ENCODE results near the gene MAP3K19. TPM values are rescaled to one million over a fixed set of nuclear protein-coding genes. Genes with fewer than 3 reads are reported as not detected.
A peak's percentile ranks its signal among the peaks of the same experiment; 100 is the strongest.

Gene MAP3K19
- total RNA-seq, 1 donor = not detected

- peak; percentile 96 for DNase-seq (ENCODE audit: insufficient read length, low spot score, missing footprints)
- Histone ChIP-seq H3K4me2 (ENCODE audit: insufficient read depth, low read length) (peak within 1 kb of the TSS; percentile 81), H3K4me3 (ENCODE audit: insufficient read depth, low read length) (peak within 1 kb of the TSS; percentile 97), H3K27me3 (ENCODE audit: insufficient read depth, low read length) (no peaks in the 10 kb centered on the region), H3K27ac (ENCODE audit: low read depth, low read length) (peak within 1 kb of the TSS; percentile 99), H3K4me1 (ENCODE audit: insufficient read depth, low read length) (peaks cover 24% of the 10 kb centered on the region), H2AFZ (ENCODE audit: low read length) (peak within 1 kb of the TSS; percentile 99), H3K79me2 (ENCODE audit: insufficient read depth, low read length) (peaks cover 46% of the 10 kb centered on the region), H3K36me3 (ENCODE audit: insufficient read depth, low read length) (peaks cover 3% of the 10 kb centered on the region), H4K20me1 (ENCODE audit: insufficient read depth, low read length) (peaks cover 18% of the 10 kb centered on the region), H3K9me3 (ENCODE audit: low read depth, low read length) (no peaks in the 10 kb centered on the region)
- TF ChIP-seq CTCF (IDR thresholded peaks at IDR 0.05; ENCODE audit: extremely low read depth, low read depth, low read length) = no peak
Observed at GRCh38 chr2:135052042-135052876, 5.0 kb upstream of the MAP3K19 start, which contains the start of gene RAB3GAP1. Gene RAB3GAP1, plus strand, starts transcription at chr2:135052292. Its CDS starts 16 bp downstream, at chr2:135052308.

GRCh38 chr2:135050684-135051083 is 3.4 kb upstream of the MAP3K19 start:
- no peaks in the 10 kb centered on the region for H3K9me3 ChIP-seq (ENCODE audit: low read depth, low read length)
- H3K4me1 ChIP-seq (ENCODE audit: insufficient read depth, low read length) = peaks cover 24% of the 10 kb centered on the region
- H3K27me3 ChIP-seq (ENCODE audit: insufficient read depth, low read length) = peaks cover 6% of the 10 kb centered on the region
- peak overlapping the region; percentile 42 for H2AFZ ChIP-seq (ENCODE audit: low read length)
- no peak overlapping the region for H3K27ac ChIP-seq (ENCODE audit: low read depth, low read length)
- TF ChIP-seq CTCF (IDR thresholded peaks at IDR 0.05; ENCODE audit: extremely low read depth, low read depth, low read length) = no peak
- no peak overlapping the region for H3K4me3 ChIP-seq (ENCODE audit: insufficient read depth, low read length)
- peaks cover 31% of the 10 kb centered on the region for H3K79me2 ChIP-seq (ENCODE audit: insufficient read depth, low read length)
- peaks cover 13% of the 10 kb centered on the region for H4K20me1 ChIP-seq (ENCODE audit: insufficient read depth, low read length)
- no peaks in the 10 kb centered on the region for H3K36me3 ChIP-seq (ENCODE audit: insufficient read depth, low read length)
- no peak overlapping the region for H3K4me2 ChIP-seq (ENCODE audit: insufficient read depth, low read length)
- no peak for DNase-seq (ENCODE audit: insufficient read length, low spot score, missing footprints)

GRCh38 chr2:135050132-135050531 is 2.9 kb upstream of the MAP3K19 start:
- H3K9me3 ChIP-seq (ENCODE audit: low read depth, low read length) = no peaks in the 10 kb centered on the region
- H3K4me3 ChIP-seq (ENCODE audit: insufficient read depth, low read length) = no peak overlapping the region
- TF ChIP-seq CTCF (IDR thresholded peaks at IDR 0.05; ENCODE audit: extremely low read depth, low read depth, low read length) = no peak
- peaks cover 20% of the 10 kb centered on the region for H3K4me1 ChIP-seq (ENCODE audit: insufficient read depth, low read length)
- no peaks in the 10 kb centered on the region for H3K36me3 ChIP-seq (ENCODE audit: insufficient read depth, low read length)
- H3K4me2 ChIP-seq (ENCODE audit: insufficient read depth, low read length) = no peak overlapping the region
- no peak overlapping the region for H2AFZ ChIP-seq (ENCODE audit: low read length)
- peaks cover 8% of the 10 kb centered on the region for H3K27me3 ChIP-seq (ENCODE audit: insufficient read depth, low read length)
- peaks cover 29% of the 10 kb centered on the region for H3K79me2 ChIP-seq (ENCODE audit: insufficient read depth, low read length)
- no peak overlapping the region for H3K27ac ChIP-seq (ENCODE audit: low read depth, low read length)
- no peak for DNase-seq (ENCODE audit: insufficient read length, low spot score, missing footprints)
- H4K20me1 ChIP-seq (ENCODE audit: insufficient read depth, low read length) = peaks cover 10% of the 10 kb centered on the region

GRCh38 chr2:135048122-135048521 is 875 bp upstream of the MAP3K19 start:
- TF ChIP-seq CTCF (IDR thresholded peaks at IDR 0.05; ENCODE audit: extremely low read depth, low read depth, low read length) = no peak
- Histone ChIP-seq H2AFZ (ENCODE audit: low read length) (no peak overlapping the region), H3K4me2 (ENCODE audit: insufficient read depth, low read length) (no peak overlapping the region), H3K27ac (ENCODE audit: low read depth, low read length) (no peak overlapping the region), H3K27me3 (ENCODE audit: insufficient read depth, low read length) (peaks cover 8% of the 10 kb centered on the region), H3K36me3 (ENCODE audit: insufficient read depth, low read length) (no peaks in the 10 kb centered on the region), H3K79me2 (ENCODE audit: insufficient read depth, low read length) (peaks cover 10% of the 10 kb centered on the region), H3K9me3 (ENCODE audit: low read depth, low read length) (no peaks in the 10 kb centered on the region), H4K20me1 (ENCODE audit: insufficient read depth, low read length) (peaks cover 3% of the 10 kb centered on the region), H3K4me1 (ENCODE audit: insufficient read depth, low read length) (peaks cover under 1% of the 10 kb centered on the region), H3K4me3 (ENCODE audit: insufficient read depth, low read length) (no peak overlapping the region)
- no peak for DNase-seq (ENCODE audit: insufficient read length, low spot score, missing footprints)
